HepG2 (cell line): ENCODE data around the gene SSTR5. TPM values are rescaled to one million over a fixed set of nuclear protein-coding genes. Genes with fewer than 3 reads are reported as not detected.
A peak's percentile ranks its signal among the peaks of the same experiment; 100 is the strongest.

Source experiments
- DMAP1 ChIP-seq: IDR thresholded peaks from 2 replicates; pipeline ENCODE4 v1.6.1; 2016
- EZH2 ChIP-seq: conservative IDR thresholded peaks from 2 replicates; pipeline ENCODE4 v1.6.1; 2012; ENCODE audit warnings: mild to moderate bottlenecking, low read depth, low read length, moderate library complexity
- HDAC1 ChIP-seq: sonication (generic); formaldehyde crosslinking; IDR thresholded peaks from 2 replicates; pipeline ENCODE4 v1.5.1; 2020; ENCODE audit warnings: mild to moderate bottlenecking, missing genetic modification reagents
- KAT8 ChIP-seq: IDR thresholded peaks from 2 replicates; pipeline ENCODE4 v1.6.1; 2016; ENCODE audit warnings: missing genetic modification reagents, missing compliant biosample characterization
- KDM4B ChIP-seq: sonication (generic); formaldehyde crosslinking; IDR thresholded peaks from 2 replicates; pipeline ENCODE4 v1.4.0; 2020; ENCODE audit warnings: missing genetic modification reagents
- NCOA5 ChIP-seq: sonication (generic); formaldehyde crosslinking; IDR thresholded peaks from 2 replicates; pipeline ENCODE4 v1.4.0; 2020; ENCODE audit warnings: missing genetic modification reagents
- NR2C2 ChIP-seq: sonication (generic); formaldehyde crosslinking; IDR thresholded peaks from 2 replicates; pipeline ENCODE4 v1.4.0; 2020; ENCODE audit warnings: missing genetic modification reagents, mild to moderate bottlenecking, moderate library complexity, borderline replicate concordance
- RCOR2 ChIP-seq: IDR thresholded peaks from 2 replicates; pipeline ENCODE4 v1.6.1; 2016; ENCODE audit warnings: missing biosample characterization, missing genetic modification reagents
- ZFP1 ChIP-seq: IDR thresholded peaks from 2 replicates; pipeline ENCODE4 v1.6.1; 2016
- polyA plus RNA-seq, 8 experiments: library from polyadenylated mRNA; depleted of rRNA in 3 of 8; stranded (reverse) in 7 of 8; unstranded in 1 of 8; fragments of >200 nt; fragmentation: Illumina TruSeq in 4 of 8; extraction: Trizol in 4 of 8; gene quantifications; 2 replicates each; pipeline versions ENCODE4 v1.2.1 to v1.2.3, GENCODE V29; 2011 to 2016; ENCODE audit warnings: low read depth in 4 of 8, missing spikeins in 1 of 8, mixed read lengths in 1 of 8; ENCODE audit not compliant: insufficient read depth in 1 of 8
- total RNA-seq, 5 experiments: library from RNA; depleted of rRNA; stranded (reverse); fragments of >200 nt; fragmentation: Illumina TruSeq; extraction: Trizol; gene quantifications; 2 replicates each; pipeline ENCODE4 v1.2.3, GENCODE V29; 2016; ENCODE audit warnings: low read depth in 1 of 5
- TF ChIP-seq, protein P1 (sequence below): sonication (generic); formaldehyde crosslinking; IDR thresholded peaks from 2 replicates; pipeline ENCODE4 v1.4.0; 2020; ENCODE audit warnings: missing genetic modification reagents
- TF ChIP-seq, protein P2 (sequence below): sonication (generic); formaldehyde crosslinking; IDR thresholded peaks from 2 replicates; pipeline ENCODE4 v1.8.1; 2023; ENCODE audit warnings: mild to moderate bottlenecking, missing genetic modification reagents
- TF ChIP-seq, protein P3 (sequence below): sonication (generic); formaldehyde crosslinking; IDR thresholded peaks from 2 replicates; pipeline ENCODE4 v1.4.0; 2020; ENCODE audit warnings: mild to moderate bottlenecking, missing genetic modification reagents, borderline replicate concordance
- TF ChIP-seq, protein P4 (sequence below), 2 experiments: sonication (generic) in 1 of 2; formaldehyde crosslinking in 1 of 2; IDR thresholded peaks; 2 replicates each; pipeline versions ENCODE4 v1.5.1 to v1.6.1; 2011 to 2020; ENCODE audit warnings: borderline replicate concordance in 1 of 2, low read depth in 1 of 2, low read length in 1 of 2, mild to moderate bottlenecking in 1 of 2, missing genetic modification reagents in 1 of 2, moderate library complexity in 1 of 2
- TF ChIP-seq, protein P5 (sequence below): sonication (generic); formaldehyde crosslinking; IDR thresholded peaks from 2 replicates; pipeline ENCODE4 v1.9.0; 2022; ENCODE audit warnings: low read depth, missing genetic modification reagents
- TF ChIP-seq, protein P6 (sequence below): sonication (generic); formaldehyde crosslinking; conservative IDR thresholded peaks from 2 replicates; pipeline ENCODE4 v1.8.0; 2022; ENCODE audit warnings: low read depth, missing genetic modification reagents

The SSTR5 gene
- total and polyA plus RNA-seq, 2 of the 13 experiments (the other 11 are each of a cell fraction or from before 2014, with no cell fraction given), result 0.20 to 0.49 TPM

DNA sequence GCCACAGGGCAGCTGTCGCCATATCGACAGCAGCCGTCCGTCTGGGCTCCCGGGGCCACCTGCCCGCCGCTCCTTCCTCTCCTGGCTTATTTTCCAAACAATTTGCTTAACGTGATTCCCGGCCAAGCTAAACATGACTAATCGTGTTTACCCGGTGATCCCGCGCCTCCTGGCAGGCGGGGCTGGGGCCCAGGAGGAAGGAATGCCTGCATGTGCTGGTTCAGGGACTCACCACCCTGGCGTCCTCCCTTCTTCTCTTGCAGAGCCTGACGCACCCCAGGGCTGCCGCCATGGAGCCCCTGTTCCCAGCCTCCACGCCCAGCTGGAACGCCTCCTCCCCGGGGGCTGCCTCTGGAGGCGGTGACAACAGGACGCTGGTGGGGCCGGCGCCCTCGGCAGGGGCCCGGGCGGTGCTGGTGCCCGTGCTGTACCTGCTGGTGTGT, 6.1 kb downstream of the SSTR5 start (continued):
- TF ChIP-seq, protein P1, sequence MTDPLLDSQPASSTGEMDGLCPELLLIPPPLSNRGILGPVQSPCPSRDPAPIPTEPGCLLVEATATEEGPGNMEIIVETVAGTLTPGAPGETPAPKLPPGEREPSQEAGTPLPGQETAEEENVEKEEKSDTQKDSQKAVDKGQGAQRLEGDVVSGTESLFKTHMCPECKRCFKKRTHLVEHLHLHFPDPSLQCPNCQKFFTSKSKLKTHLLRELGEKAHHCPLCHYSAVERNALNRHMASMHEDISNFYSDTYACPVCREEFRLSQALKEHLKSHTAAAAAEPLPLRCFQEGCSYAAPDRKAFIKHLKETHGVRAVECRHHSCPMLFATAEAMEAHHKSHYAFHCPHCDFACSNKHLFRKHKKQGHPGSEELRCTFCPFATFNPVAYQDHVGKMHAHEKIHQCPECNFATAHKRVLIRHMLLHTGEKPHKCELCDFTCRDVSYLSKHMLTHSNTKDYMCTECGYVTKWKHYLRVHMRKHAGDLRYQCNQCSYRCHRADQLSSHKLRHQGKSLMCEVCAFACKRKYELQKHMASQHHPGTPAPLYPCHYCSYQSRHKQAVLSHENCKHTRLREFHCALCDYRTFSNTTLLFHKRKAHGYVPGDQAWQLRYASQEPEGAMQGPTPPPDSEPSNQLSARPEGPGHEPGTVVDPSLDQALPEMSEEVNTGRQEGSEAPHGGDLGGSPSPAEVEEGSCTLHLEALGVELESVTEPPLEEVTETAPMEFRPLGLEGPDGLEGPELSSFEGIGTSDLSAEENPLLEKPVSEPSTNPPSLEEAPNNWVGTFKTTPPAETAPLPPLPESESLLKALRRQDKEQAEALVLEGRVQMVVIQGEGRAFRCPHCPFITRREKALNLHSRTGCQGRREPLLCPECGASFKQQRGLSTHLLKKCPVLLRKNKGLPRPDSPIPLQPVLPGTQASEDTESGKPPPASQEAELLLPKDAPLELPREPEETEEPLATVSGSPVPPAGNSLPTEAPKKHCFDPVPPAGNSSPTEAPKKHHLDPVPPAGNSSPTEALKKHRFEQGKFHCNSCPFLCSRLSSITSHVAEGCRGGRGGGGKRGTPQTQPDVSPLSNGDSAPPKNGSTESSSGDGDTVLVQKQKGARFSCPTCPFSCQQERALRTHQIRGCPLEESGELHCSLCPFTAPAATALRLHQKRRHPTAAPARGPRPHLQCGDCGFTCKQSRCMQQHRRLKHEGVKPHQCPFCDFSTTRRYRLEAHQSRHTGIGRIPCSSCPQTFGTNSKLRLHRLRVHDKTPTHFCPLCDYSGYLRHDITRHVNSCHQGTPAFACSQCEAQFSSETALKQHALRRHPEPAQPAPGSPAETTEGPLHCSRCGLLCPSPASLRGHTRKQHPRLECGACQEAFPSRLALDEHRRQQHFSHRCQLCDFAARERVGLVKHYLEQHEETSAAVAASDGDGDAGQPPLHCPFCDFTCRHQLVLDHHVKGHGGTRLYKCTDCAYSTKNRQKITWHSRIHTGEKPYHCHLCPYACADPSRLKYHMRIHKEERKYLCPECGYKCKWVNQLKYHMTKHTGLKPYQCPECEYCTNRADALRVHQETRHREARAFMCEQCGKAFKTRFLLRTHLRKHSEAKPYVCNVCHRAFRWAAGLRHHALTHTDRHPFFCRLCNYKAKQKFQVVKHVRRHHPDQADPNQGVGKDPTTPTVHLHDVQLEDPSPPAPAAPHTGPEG (CRISPR knock-in tag), result no peak
- TF ChIP-seq NR2C2 (CRISPR knock-in tag) (peak; percentile 79), DMAP1 (peak; percentile 42; the same call in 1 of the 2 replicates), EZH2 (no peak), KAT8 (CRISPR knock-in tag) (peak; percentile 86), NCOA5 (CRISPR knock-in tag) (0 out of 2 replicates have a peak, but pooled peaks have one; percentile 33), KDM4B (CRISPR knock-in tag) (peak; percentile 77; the same call in 1 of the 2 replicates), ZFP1 (0 out of 2 replicates have a peak, but pooled peaks have one; percentile 25), HDAC1 (peak; percentile 95), RCOR2 (peak; percentile 63; the same call in 1 of the 2 replicates)
- TF ChIP-seq, protein P2, sequence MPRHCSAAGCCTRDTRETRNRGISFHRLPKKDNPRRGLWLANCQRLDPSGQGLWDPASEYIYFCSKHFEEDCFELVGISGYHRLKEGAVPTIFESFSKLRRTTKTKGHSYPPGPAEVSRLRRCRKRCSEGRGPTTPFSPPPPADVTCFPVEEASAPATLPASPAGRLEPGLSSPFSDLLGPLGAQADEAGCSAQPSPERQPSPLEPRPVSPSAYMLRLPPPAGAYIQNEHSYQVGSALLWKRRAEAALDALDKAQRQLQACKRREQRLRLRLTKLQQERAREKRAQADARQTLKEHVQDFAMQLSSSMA, result no peak
- TF ChIP-seq, protein P3, sequence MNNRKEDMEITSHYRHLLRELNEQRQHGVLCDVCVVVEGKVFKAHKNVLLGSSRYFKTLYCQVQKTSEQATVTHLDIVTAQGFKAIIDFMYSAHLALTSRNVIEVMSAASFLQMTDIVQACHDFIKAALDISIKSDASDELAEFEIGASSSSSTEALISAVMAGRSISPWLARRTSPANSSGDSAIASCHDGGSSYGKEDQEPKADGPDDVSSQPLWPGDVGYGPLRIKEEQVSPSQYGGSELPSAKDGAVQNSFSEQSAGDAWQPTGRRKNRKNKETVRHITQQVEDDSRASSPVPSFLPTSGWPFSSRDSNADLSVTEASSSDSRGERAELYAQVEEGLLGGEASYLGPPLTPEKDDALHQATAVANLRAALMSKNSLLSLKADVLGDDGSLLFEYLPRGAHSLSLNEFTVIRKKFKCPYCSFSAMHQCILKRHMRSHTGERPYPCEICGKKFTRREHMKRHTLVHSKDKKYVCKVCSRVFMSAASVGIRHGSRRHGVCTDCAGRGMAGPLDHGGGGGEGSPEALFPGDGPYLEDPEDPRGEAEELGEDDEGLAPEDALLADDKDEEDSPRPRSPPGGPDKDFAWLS (CRISPR knock-in tag), result no peak
- TF ChIP-seq, protein P4, sequence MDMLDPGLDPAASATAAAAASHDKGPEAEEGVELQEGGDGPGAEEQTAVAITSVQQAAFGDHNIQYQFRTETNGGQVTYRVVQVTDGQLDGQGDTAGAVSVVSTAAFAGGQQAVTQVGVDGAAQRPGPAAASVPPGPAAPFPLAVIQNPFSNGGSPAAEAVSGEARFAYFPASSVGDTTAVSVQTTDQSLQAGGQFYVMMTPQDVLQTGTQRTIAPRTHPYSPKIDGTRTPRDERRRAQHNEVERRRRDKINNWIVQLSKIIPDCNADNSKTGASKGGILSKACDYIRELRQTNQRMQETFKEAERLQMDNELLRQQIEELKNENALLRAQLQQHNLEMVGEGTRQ (IDR thresholded peaks at IDR 0.05; ENCODE audit: low read depth, low read length), result no peak
- TF ChIP-seq, protein P4 (CRISPR knock-in tag; IDR thresholded peaks at IDR 0.05; ENCODE audit: borderline replicate concordance), result peak; percentile 24; the same call in 1 of the 2 replicates
- TF ChIP-seq, protein P5, sequence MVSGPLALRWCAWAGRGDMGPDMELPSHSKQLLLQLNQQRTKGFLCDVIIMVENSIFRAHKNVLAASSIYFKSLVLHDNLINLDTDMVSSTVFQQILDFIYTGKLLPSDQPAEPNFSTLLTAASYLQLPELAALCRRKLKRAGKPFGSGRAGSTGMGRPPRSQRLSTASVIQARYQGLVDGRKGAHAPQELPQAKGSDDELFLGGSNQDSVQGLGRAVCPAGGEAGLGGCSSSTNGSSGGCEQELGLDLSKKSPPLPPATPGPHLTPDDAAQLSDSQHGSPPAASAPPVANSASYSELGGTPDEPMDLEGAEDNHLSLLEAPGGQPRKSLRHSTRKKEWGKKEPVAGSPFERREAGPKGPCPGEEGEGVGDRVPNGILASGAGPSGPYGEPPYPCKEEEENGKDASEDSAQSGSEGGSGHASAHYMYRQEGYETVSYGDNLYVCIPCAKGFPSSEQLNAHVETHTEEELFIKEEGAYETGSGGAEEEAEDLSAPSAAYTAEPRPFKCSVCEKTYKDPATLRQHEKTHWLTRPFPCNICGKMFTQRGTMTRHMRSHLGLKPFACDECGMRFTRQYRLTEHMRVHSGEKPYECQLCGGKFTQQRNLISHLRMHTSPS (CRISPR knock-in tag), result peak; percentile 90
- TF ChIP-seq, protein P6, sequence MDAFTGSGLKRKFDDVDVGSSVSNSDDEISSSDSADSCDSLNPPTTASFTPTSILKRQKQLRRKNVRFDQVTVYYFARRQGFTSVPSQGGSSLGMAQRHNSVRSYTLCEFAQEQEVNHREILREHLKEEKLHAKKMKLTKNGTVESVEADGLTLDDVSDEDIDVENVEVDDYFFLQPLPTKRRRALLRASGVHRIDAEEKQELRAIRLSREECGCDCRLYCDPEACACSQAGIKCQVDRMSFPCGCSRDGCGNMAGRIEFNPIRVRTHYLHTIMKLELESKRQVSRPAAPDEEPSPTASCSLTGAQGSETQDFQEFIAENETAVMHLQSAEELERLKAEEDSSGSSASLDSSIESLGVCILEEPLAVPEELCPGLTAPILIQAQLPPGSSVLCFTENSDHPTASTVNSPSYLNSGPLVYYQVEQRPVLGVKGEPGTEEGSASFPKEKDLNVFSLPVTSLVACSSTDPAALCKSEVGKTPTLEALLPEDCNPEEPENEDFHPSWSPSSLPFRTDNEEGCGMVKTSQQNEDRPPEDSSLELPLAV (CRISPR knock-in tag), result no peak
